HAP-1 (cell line): Measurements from ENCODE around the gene PANK2.
"Not testable (repeated sequence)": the region's sequence is repeated elsewhere in the genome, so short reads cannot be mapped to it uniquely, and the experiment has no call there.

Experiments used
- DNase-seq, 2 experiments: peaks; one replicate each; pipeline ENCODE4 v3.0.0-alpha.2; 2016 to 2020; ENCODE audit warnings: low spot score in 2 of 2
- H3K27me3 ChIP-seq: fragments of 250-450 bp; sonication (Bioruptor Pico); 2 replicates; pipeline ENCODE4 v1.5.1; 2020; ENCODE audit warnings: low read depth, mild to moderate bottlenecking, moderate library complexity
- H3K36me3 ChIP-seq: fragments of 250-450 bp; sonication (Bioruptor Pico); replicated peaks from 2 replicates; pipeline ENCODE4 v1.5.1; 2020; ENCODE audit warnings: mild to moderate bottlenecking
- H3K4me1 ChIP-seq: fragments of 250-450 bp; sonication (Bioruptor Pico); 2 replicates; pipeline ENCODE4 v1.5.1; 2020; ENCODE audit warnings: mild to moderate bottlenecking
- H3K4me3 ChIP-seq: fragments of 250-450 bp; sonication (Bioruptor Pico); 2 replicates; pipeline ENCODE4 v1.5.1; 2020; ENCODE audit warnings: mild to moderate bottlenecking, moderate library complexity
- H3K9me3 ChIP-seq: fragments of 250-450 bp; sonication (Bioruptor Pico); 2 replicates; pipeline ENCODE4 v1.5.1; 2020; ENCODE audit warnings: mild to moderate bottlenecking, moderate library complexity
- in situ Hi-C: fragments of 300-500 bp; cut with MboI; formaldehyde crosslinking; loops from 3 replicates; pipeline ENCODE4 v1.14.3; 2020; ENCODE audit warnings: low sequenced_read_pairs, inconsistent platforms, mixed read lengths

The PANK2 gene

GRCh38 chr20:3888622-3889488 lies at the start of gene PANK2:
TSS of gene PANK2 (plus strand) at chr20:3889387.
- DNase-seq, result peak; percentile 98 to 99
- H3K4me1 ChIP-seq, result peaks cover 21% of the 10 kb centered on the region
- H3K36me3 ChIP-seq, result peaks cover 19% of the 10 kb centered on the region
- H3K27me3 ChIP-seq, result no peaks in the 10 kb centered on the region
- no peaks in the 10 kb centered on the region for H3K9me3 ChIP-seq
- H3K4me3 ChIP-seq, result peak within 1 kb of the TSS; percentile 88
- in situ Hi-C loops, result no loop called here

- H3K27me3 ChIP-seq, H3K4me1 ChIP-seq, DNase-seq, in situ Hi-C loops, H3K9me3 ChIP-seq, H3K36me3 ChIP-seq, H3K4me3 ChIP-seq: not testable (repeated sequence)
Measured at GRCh38 chr20:3840201-3840600, 49.0 kb upstream of the PANK2 start.

GRCh38 chr20:3842348-3842930 lies 46.7 kb upstream of the PANK2 start:
- in situ Hi-C loops, result no loop called here
- Histone ChIP-seq H3K4me1 (peaks cover 13% of the 10 kb centered on the region), H3K27me3 (no peaks in the 10 kb centered on the region), H3K9me3 (no peaks in the 10 kb centered on the region), H3K4me3 (no peak overlapping the region), H3K36me3 (0 out of 2 replicates have a peak, but pooled peaks cover 6% of the 10 kb centered on the region)
- no peak for DNase-seq

GRCh38 chr20:3843490-3843889 lies 45.7 kb upstream of the PANK2 start:
- no peak for DNase-seq
- H3K36me3 ChIP-seq, result 0 out of 2 replicates have a peak, but pooled peaks cover 6% of the 10 kb centered on the region
- H3K9me3 ChIP-seq, result no peaks in the 10 kb centered on the region
- H3K4me1 ChIP-seq, result peaks cover 17% of the 10 kb centered on the region
- no peak overlapping the region for H3K4me3 ChIP-seq
- H3K27me3 ChIP-seq, result no peaks in the 10 kb centered on the region
- in situ Hi-C loops, result no loop called here

GRCh38 chr20:3843990-3844619 lies 45.1 kb upstream of the PANK2 start:
- H3K4me1 ChIP-seq, result peaks cover 14% of the 10 kb centered on the region
- H3K36me3 ChIP-seq, H3K4me3 ChIP-seq, in situ Hi-C loops, DNase-seq, H3K9me3 ChIP-seq, H3K27me3 ChIP-seq: not testable (repeated sequence)

GRCh38 chr20:3846378-3846739 lies 42.8 kb upstream of the PANK2 start:
- no peaks in the 10 kb centered on the region for H3K9me3 ChIP-seq

GRCh38 chr20:3846740-3847428 lies 42.3 kb upstream of the PANK2 start, which contains the start of gene MAVS:
TSS of gene MAVS (plus strand) at chr20:3846834. CDS start at chr20:3854625, 7,791 bp downstream.
- peak; percentile 84 to 93 for DNase-seq
- Histone ChIP-seq H3K4me1 (peaks cover 10% of the 10 kb centered on the region), H3K36me3 (0 out of 2 replicates have a peak, but pooled peaks cover 6% of the 10 kb centered on the region), H3K4me3 (peak within 1 kb of the TSS; percentile 99), H3K9me3 (no peaks in the 10 kb centered on the region), H3K27me3 (no peaks in the 10 kb centered on the region)
- in situ Hi-C loops, result no loop called here

More at GRCh38 chr20:3846378-3846739, 42.8 kb upstream of the PANK2 start:
- DNase-seq, result no peak
- Histone ChIP-seq H3K4me3 (peak overlapping the region; percentile 99), H3K27me3 (no peaks in the 10 kb centered on the region), H3K4me1 (peaks cover 10% of the 10 kb centered on the region), H3K36me3 (0 out of 2 replicates have a peak, but pooled peaks cover 6% of the 10 kb centered on the region)
- in situ Hi-C loops, result no loop called here

- H3K36me3 ChIP-seq, result 0 out of 2 replicates have a peak, but pooled peaks cover 6% of the 10 kb centered on the region
- peak overlapping the region; percentile 99 for H3K4me3 ChIP-seq
- H3K4me1 ChIP-seq, result peaks cover 10% of the 10 kb centered on the region
- in situ Hi-C loops, result no loop called here
- no peak for DNase-seq
- H3K9me3 ChIP-seq, result no peaks in the 10 kb centered on the region
- no peaks in the 10 kb centered on the region for H3K27me3 ChIP-seq
Measured at GRCh38 chr20:3847429-3847940, 41.7 kb upstream of the PANK2 start.

GRCh38 chr20:3848565-3848964 lies 40.6 kb upstream of the PANK2 start:
- 0 out of 2 replicates have a peak, but pooled peaks cover 6% of the 10 kb centered on the region for H3K36me3 ChIP-seq
- in situ Hi-C loops, result no loop called here

GRCh38 chr20:3854462-3854871 lies 34.7 kb upstream of the PANK2 start:
- in situ Hi-C loops, result loop anchor here (10.0 kb wide), 1 partner anchor 290 kb away; no protein-coding TSS in a partner anchor
- DNase-seq, result no peak
- no peaks in the 10 kb centered on the region for H3K4me1 ChIP-seq
- H3K4me3 ChIP-seq, result no peak overlapping the region
- peaks cover 23% of the 10 kb centered on the region for H3K36me3 ChIP-seq
- H3K27me3 ChIP-seq, result no peaks in the 10 kb centered on the region
- H3K9me3 ChIP-seq, result no peaks in the 10 kb centered on the region

More at GRCh38 chr20:3848565-3848964, 40.6 kb upstream of the PANK2 start:
- Histone ChIP-seq H3K27me3 (no peaks in the 10 kb centered on the region), H3K4me3 (no peak overlapping the region), H3K9me3 (no peaks in the 10 kb centered on the region), H3K4me1 (peaks cover 10% of the 10 kb centered on the region)
- DNase-seq, result no peak

- Histone ChIP-seq H3K36me3 (peaks cover 44% of the 10 kb centered on the region), H3K27me3 (no peaks in the 10 kb centered on the region), H3K4me1 (no peaks in the 10 kb centered on the region), H3K9me3 (no peaks in the 10 kb centered on the region), H3K4me3 (no peak overlapping the region)
- DNase-seq, result no peak
- in situ Hi-C loops, result loop anchor here (10.0 kb wide), 1 partner anchor 293 kb away; no protein-coding TSS in a partner anchor
Measured at GRCh38 chr20:3857405-3857804, 31.8 kb upstream of the PANK2 start.

- no peak for DNase-seq
- Histone ChIP-seq H3K27me3 (no peaks in the 10 kb centered on the region), H3K9me3 (no peaks in the 10 kb centered on the region), H3K4me1 (no peaks in the 10 kb centered on the region), H3K36me3 (peaks cover 57% of the 10 kb centered on the region), H3K4me3 (no peak overlapping the region)
- in situ Hi-C loops, result loop anchor here (10.0 kb wide), 1 partner anchor 294 kb away; no protein-coding TSS in a partner anchor
Measured at GRCh38 chr20:3858689-3859088, 30.5 kb upstream of the PANK2 start.

GRCh38 chr20:3861191-3861590 lies 28.0 kb upstream of the PANK2 start:
- Histone ChIP-seq H3K36me3 (peaks cover 72% of the 10 kb centered on the region), H3K9me3 (no peaks in the 10 kb centered on the region), H3K4me3 (no peak overlapping the region), H3K27me3 (no peaks in the 10 kb centered on the region), H3K4me1 (no peaks in the 10 kb centered on the region)
- in situ Hi-C loops, result no loop called here
- no peak for DNase-seq
